Measurements from ENCODE around the gene CSNK2A1. TPM values are rescaled to one million over a fixed set of nuclear protein-coding genes. Genes with fewer than 3 reads are reported as not detected.

Gene CSNK2A1
- total RNA-seq, 2 donors from 2014 or later: 40.5 to 52.7 TPM

- ATAC-seq: no peak
- WGBS, 2 donors: 92 to 93% methylated on average over 10 to 14 of the region's 14 CpGs
Observed at GRCh38 chr20:427849-428657, 115.5 kb downstream of the CSNK2A1 start.

GRCh38 chr20:427401-427800 lies 116.2 kb downstream of the CSNK2A1 start:
- H3K9me3 ChIP-seq: no peaks in the 10 kb centered on the region
- DNase-seq (no peak), ATAC-seq (no peak)
- no peak overlapping the region for H3K27ac ChIP-seq
- no peak overlapping the region for H3K4me3 ChIP-seq
- H3K36me3 ChIP-seq (replicated peaks in 1 of 2; ENCODE audit: insufficient read depth in 1 of 2, low read depth in 2 of 2): peaks cover 0 to 2% of the 10 kb centered on the region in 2 donors
- WGBS, 2 donors: 80 to 97% methylated on average over 1 to 4 of the region's 4 CpGs
- intact Hi-C loops (cut with DNase I): no loop called here
- no peaks in the 10 kb centered on the region for H3K27me3 ChIP-seq
- no peak for TF ChIP-seq POLR2A (IDR thresholded peaks at IDR 0.05)
- TF ChIP-seq, protein P1, sequence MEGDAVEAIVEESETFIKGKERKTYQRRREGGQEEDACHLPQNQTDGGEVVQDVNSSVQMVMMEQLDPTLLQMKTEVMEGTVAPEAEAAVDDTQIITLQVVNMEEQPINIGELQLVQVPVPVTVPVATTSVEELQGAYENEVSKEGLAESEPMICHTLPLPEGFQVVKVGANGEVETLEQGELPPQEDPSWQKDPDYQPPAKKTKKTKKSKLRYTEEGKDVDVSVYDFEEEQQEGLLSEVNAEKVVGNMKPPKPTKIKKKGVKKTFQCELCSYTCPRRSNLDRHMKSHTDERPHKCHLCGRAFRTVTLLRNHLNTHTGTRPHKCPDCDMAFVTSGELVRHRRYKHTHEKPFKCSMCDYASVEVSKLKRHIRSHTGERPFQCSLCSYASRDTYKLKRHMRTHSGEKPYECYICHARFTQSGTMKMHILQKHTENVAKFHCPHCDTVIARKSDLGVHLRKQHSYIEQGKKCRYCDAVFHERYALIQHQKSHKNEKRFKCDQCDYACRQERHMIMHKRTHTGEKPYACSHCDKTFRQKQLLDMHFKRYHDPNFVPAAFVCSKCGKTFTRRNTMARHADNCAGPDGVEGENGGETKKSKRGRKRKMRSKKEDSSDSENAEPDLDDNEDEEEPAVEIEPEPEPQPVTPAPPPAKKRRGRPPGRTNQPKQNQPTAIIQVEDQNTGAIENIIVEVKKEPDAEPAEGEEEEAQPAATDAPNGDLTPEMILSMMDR (IDR thresholded peaks at IDR 0.05): no peak
- H3K4me1 ChIP-seq: no peaks in the 10 kb centered on the region

More at GRCh38 chr20:427849-428657, 115.5 kb downstream of the CSNK2A1 start:
- no peak overlapping the region for H3K27ac ChIP-seq
- H3K4me1 ChIP-seq: no peaks in the 10 kb centered on the region
- no peaks in the 10 kb centered on the region for H3K9me3 ChIP-seq
- peaks cover 0 to 2% of the 10 kb centered on the region in 2 donors for H3K36me3 ChIP-seq (replicated peaks in 1 of 2; ENCODE audit: insufficient read depth in 1 of 2, low read depth in 2 of 2)
- H3K4me3 ChIP-seq: no peak overlapping the region
- TF ChIP-seq POLR2A (IDR thresholded peaks at IDR 0.05): no peak
- TF ChIP-seq, protein P1 (IDR thresholded peaks at IDR 0.05): no peak
- no peak for DNase-seq
- intact Hi-C loops (cut with DNase I): no loop called here
- no peaks in the 10 kb centered on the region for H3K27me3 ChIP-seq

DNA sequence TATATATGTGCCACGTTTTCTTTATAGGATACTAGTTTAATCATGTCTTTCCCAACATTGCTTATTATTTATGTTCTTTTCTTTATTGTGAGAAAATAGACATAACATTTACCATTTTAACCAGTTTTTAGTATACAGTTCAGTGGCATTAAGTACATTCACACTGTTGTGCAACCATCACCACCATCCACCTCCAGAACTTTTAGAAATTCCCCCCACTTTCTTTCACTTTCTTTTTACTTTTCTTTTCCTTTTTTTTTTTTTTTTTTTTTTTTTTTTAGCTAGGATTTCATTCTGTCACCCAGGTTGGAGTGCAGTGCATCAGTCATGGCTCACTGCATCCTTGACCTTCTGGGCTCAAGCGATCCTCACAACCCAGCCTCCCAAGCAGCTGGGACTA lies 117.0 kb downstream of the CSNK2A1 start:
- Histone ChIP-seq H3K27ac (no peak overlapping the region), H3K4me3 (no peak overlapping the region), H3K9me3 (no peaks in the 10 kb centered on the region), H3K27me3 (no peaks in the 10 kb centered on the region), H3K36me3 (replicated peaks in 1 of 2; ENCODE audit: insufficient read depth in 1 of 2, low read depth in 2 of 2) (peaks cover 0 to 2% of the 10 kb centered on the region in 2 donors), H3K4me1 (no peaks in the 10 kb centered on the region)
- 96% methylated on average over 2 of the region's 2 CpGs for WGBS, 2 donors
- TF ChIP-seq POLR2A (IDR thresholded peaks at IDR 0.05): no peak
- TF ChIP-seq, protein P1 (IDR thresholded peaks at IDR 0.05): no peak
- ATAC-seq: no peak
- intact Hi-C loops (cut with DNase I): no loop called here
- no peak for DNase-seq

Small RNA genes lying within 50 kb of the gene (small RNA-seq; reads per million reads assigned to genes)
- not detected for gene RF00019

Other genes starting within 250 kb of the CSNK2A1 start
- 10 to 100 TPM; 12.2 to 16.5 TPM for gene ZCCHC3, start 246.2 kb downstream of the CSNK2A1 start, total RNA-seq
- 10 to 100 TPM in 1 of 2 donors, 1 to 10 TPM in 1; 6.2 to 17.1 TPM for gene SOX12, start 218.2 kb downstream of the CSNK2A1 start, total RNA-seq
- 10 to 100 TPM; 13.8 to 15.6 TPM for gene NRSN2, start 196.7 kb downstream of the CSNK2A1 start, total RNA-seq
- 10 to 100 TPM; 13.2 to 19.8 TPM for gene TRIB3, start 163.0 kb downstream of the CSNK2A1 start, total RNA-seq
- 10 to 100 TPM; 36.1 to 95.9 TPM for gene RBCK1, start 135.5 kb downstream of the CSNK2A1 start, total RNA-seq
- gene TBC1D20, start 81.3 kb downstream of the CSNK2A1 start, total RNA-seq: 10 to 100 TPM; 16.3 to 27.4 TPM
- not detected for gene TCF15, start 66.5 kb upstream of the CSNK2A1 start, total RNA-seq
- 1 to 10 TPM; 7.9 to 9.9 TPM for gene SRXN1, start 109.4 kb upstream of the CSNK2A1 start, total RNA-seq
- gene SCRT2, start 132.0 kb upstream of the CSNK2A1 start, total RNA-seq: under 1 TPM in 1 of 2 donors, not detected in 1; under 0.01 TPM
- gene SLC52A3, start 224.7 kb upstream of the CSNK2A1 start, total RNA-seq: 1 to 10 TPM in 1 of 2 donors, under 1 TPM in 1; 0.33 to 1.3 TPM

Measured in body of pancreas (tissue), 4 donors.